Upper lobe of right lung (tissue), 1 donor: ENCODE results near the gene NMT1. TPM values are rescaled to one million over a fixed set of nuclear protein-coding genes. Genes with fewer than 3 reads are reported as not detected.

Source experiments
- ATAC-seq: fragments of 200-7000 bp; cut with Tn5 transposase; one replicate; pipeline ENCODE4 v1.9.1; 2020; ENCODE audit warnings: mild to moderate bottlenecking, moderate library complexity
- DNase-seq: peaks from one replicate; pipeline ENCODE4 v3.0.0-alpha.2; 2020
- H3K27ac ChIP-seq: fragments of 200-600 bp; one replicate; pipeline ENCODE4 v1.8.0; 2022
- H3K27me3 ChIP-seq: fragments of 200-600 bp; one replicate; pipeline ENCODE4 v1.8.0; 2022; ENCODE audit warnings: mild to moderate bottlenecking
- H3K36me3 ChIP-seq: fragments of 200-600 bp; one replicate; pipeline ENCODE4 v1.8.0; 2022
- H3K4me1 ChIP-seq: fragments of 200-600 bp; one replicate; pipeline ENCODE4 v1.8.0; 2022
- H3K4me3 ChIP-seq: fragments of 200-600 bp; one replicate; pipeline ENCODE4 v1.8.0; 2022; ENCODE audit warnings: mild to moderate bottlenecking
- H3K9me3 ChIP-seq: fragments of 200-600 bp; one replicate; pipeline ENCODE4 v1.8.0; 2022
- intact Hi-C: fragments of 100-400 bp; cut with DNase I; formaldehyde crosslinking; loops from one replicate; pipeline ENCODE4 v1.11.0; 2022
- total RNA-seq: library from RNA; stranded (reverse); fragmentation: NEBNext Ultra II Directional; extraction: Animal tissue kit (Norgen Biotek cat#: 25700); gene quantifications from one replicate; pipeline ENCODE4 v1.2.1, GENCODE V29; 2021
- TF ChIP-seq, protein P1 (sequence below): fragments of 200-600 bp; IDR thresholded peaks from one replicate; pipeline ENCODE4 v1.8.0; 2022; ENCODE audit warnings: antibody characterized with exemption
- donor health status: DM: no; HTN: yes; CAD: no; lungs with severe emphysema.

Gene NMT1
- total RNA-seq, 1 donor from 2014 or later: 107 TPM

DNA sequence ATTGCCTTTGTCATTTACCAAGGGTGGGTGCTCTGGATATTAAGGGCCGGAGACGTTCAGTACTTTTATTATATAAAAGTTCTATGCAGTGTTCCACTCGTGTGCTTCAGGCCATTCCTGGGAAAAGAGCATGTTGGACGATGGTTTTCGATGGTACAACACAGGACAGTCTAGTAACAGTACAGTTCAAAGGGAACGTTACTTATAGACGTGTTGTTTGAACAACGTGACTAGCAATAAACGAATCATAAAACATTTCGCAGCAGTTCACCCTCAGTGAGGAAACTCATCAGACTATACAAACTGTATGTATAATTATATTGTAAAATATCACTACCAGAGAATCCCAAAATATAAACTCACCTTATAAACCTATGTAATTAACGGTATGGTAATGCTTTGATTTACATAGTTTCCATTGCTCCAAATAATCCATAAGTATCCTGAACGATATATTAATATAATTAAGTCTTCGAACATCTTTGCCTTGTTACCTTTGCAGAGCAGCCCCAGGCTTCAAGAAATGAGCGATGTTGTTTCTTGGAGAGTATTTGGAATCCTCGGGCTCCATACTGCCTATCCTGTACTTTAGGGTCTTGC lies 589 bp downstream of the NMT1 start:
- TF ChIP-seq, protein P1, sequence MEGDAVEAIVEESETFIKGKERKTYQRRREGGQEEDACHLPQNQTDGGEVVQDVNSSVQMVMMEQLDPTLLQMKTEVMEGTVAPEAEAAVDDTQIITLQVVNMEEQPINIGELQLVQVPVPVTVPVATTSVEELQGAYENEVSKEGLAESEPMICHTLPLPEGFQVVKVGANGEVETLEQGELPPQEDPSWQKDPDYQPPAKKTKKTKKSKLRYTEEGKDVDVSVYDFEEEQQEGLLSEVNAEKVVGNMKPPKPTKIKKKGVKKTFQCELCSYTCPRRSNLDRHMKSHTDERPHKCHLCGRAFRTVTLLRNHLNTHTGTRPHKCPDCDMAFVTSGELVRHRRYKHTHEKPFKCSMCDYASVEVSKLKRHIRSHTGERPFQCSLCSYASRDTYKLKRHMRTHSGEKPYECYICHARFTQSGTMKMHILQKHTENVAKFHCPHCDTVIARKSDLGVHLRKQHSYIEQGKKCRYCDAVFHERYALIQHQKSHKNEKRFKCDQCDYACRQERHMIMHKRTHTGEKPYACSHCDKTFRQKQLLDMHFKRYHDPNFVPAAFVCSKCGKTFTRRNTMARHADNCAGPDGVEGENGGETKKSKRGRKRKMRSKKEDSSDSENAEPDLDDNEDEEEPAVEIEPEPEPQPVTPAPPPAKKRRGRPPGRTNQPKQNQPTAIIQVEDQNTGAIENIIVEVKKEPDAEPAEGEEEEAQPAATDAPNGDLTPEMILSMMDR: no peak
- Histone ChIP-seq H3K36me3 (no peaks in the 10 kb centered on the region), H3K9me3 (no peaks in the 10 kb centered on the region), H3K4me3 (peak overlapping the region; percentile 94), H3K27ac (peak overlapping the region; percentile 94), H3K4me1 (peaks cover 50% of the 10 kb centered on the region), H3K27me3 (no peaks in the 10 kb centered on the region)
- ATAC-seq (no peak), DNase-seq (no peak)
- intact Hi-C loops: no loop called here

DNA sequence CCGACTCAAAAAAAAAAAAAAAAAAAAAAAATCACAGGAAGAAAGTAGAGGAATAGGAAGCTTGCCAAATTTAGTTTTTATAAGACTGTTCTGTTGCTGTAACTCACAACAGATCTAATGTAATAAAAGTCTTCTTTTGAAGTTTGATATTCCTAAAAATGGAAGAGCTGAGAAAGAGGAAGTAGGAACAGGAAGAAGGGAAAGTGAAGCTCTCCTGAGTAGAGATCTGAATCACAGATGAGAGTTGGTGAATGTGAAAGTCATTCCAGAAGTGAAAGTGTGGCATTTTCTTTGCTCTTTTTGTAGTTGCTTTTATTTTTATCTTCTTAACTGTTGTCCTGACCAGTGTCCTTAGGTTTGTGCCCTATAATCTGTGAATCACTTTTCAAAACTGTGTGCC lies 2.1 kb downstream of the NMT1 start:
- Histone ChIP-seq H3K36me3 (peaks cover 5% of the 10 kb centered on the region), H3K9me3 (no peaks in the 10 kb centered on the region), H3K27ac (no peak overlapping the region), H3K4me3 (no peak overlapping the region), H3K27me3 (no peaks in the 10 kb centered on the region), H3K4me1 (peaks cover 50% of the 10 kb centered on the region)
- TF ChIP-seq, protein P1: no peak
- DNase-seq: no peak
- no peak for ATAC-seq
- intact Hi-C loops: no loop called here

DNA sequence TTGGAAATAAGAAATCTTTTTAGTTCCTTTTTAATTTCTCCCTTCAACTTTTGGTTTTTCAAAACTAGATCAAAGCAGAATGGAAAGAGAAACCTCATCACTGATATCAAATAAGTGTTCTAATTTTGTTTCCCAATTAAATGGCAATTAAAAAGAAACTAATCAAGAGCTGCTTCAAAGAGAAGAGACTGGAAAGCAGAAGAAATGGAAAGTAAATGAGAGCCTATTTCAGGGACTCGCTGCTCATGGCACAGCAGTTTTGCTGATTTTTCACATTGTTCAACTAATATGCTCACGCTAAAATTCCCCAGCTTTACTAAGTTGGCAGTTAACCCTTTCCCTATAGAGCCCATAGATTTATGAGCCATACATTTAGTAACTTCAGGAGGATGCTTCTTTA lies 6.5 kb downstream of the NMT1 start:
- intact Hi-C loops: no loop called here
- no peak for ATAC-seq
- H3K27ac ChIP-seq: no peak overlapping the region
- no peaks in the 10 kb centered on the region for H3K27me3 ChIP-seq
- H3K4me1 ChIP-seq: peaks cover 29% of the 10 kb centered on the region
- no peak for DNase-seq
- TF ChIP-seq, protein P1: no peak
- H3K4me3 ChIP-seq: no peak overlapping the region
- H3K36me3 ChIP-seq: peaks cover 25% of the 10 kb centered on the region
- no peaks in the 10 kb centered on the region for H3K9me3 ChIP-seq

DNA sequence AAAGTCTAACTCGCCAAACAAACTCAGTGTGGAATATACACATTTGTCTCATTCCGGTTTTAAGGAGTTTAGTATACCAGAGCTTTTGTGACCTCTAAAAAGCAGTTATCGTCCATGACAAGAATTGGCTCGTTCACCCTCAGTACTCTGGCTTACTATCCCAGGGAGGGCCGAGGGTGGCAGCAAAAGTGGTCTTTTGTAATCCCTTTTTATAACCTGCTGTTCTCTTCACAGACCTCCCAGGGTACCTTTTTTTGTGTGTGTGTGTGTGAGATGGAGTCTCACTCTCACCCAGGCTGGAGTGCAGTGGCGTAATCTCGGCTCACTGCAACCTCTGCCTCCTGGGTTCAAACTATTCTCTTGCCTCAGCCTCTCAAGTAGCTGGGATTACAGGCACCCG lies 8.9 kb downstream of the NMT1 start:
- intact Hi-C loops: no loop called here
- Histone ChIP-seq H3K4me1 (peaks cover 12% of the 10 kb centered on the region), H3K27ac (no peak overlapping the region), H3K9me3 (no peaks in the 10 kb centered on the region), H3K27me3 (no peaks in the 10 kb centered on the region), H3K4me3 (no peak overlapping the region), H3K36me3 (peaks cover 42% of the 10 kb centered on the region)
- TF ChIP-seq, protein P1: no peak
- DNase-seq: no peak
- ATAC-seq: no peak

DNA sequence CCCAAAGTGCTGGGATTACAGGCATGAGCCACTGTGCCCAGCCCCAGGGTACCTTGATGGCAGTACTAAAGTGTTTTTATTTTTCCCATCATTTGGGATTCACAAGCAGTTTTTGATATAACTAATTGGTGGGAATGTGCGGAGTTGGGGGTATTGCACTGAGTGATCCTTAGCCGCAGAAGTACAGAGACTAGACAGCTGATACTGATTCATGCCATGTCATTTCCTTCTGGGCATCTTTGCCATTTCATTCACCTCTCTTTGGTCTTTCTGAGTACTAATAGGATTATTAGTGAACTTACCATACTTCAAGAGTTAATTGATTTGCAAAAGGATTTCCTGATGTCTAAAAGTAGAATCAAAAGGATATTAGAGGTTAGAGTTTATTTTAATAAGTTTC lies 9.7 kb downstream of the NMT1 start:
- Histone ChIP-seq H3K9me3 (no peaks in the 10 kb centered on the region), H3K4me1 (peaks cover 7% of the 10 kb centered on the region), H3K36me3 (peaks cover 47% of the 10 kb centered on the region), H3K27me3 (no peaks in the 10 kb centered on the region), H3K4me3 (no peak overlapping the region), H3K27ac (no peak overlapping the region)
- DNase-seq: no peak
- no peak for ATAC-seq
- intact Hi-C loops: no loop called here
- TF ChIP-seq, protein P1: no peak
